ENCODE results near the gene CLDN20. TPM values are rescaled to one million over a fixed set of nuclear protein-coding genes. Genes with fewer than 3 reads are reported as not detected.

Gene CLDN20
- total and polyA plus RNA-seq, 3 donors from 2014 or later, result 0.26 TPM; not detected in 2

GRCh38 chr6:155219858-155220301 is 43.9 kb upstream of the CLDN20 start:
- Histone ChIP-seq H3K27me3 (no peaks in the 10 kb centered on the region), H3K4me3 (no peak overlapping the region), H3K36me3 (ENCODE audit: low read depth, missing control alignments) (no peaks in the 10 kb centered on the region), H3K27ac (no peak overlapping the region), H3K9me3 (no peaks in the 10 kb centered on the region), H3K4me1 (no peaks in the 10 kb centered on the region)
- no peak for DNase-seq
- no peak for TF ChIP-seq POLR2A (IDR thresholded peaks at IDR 0.05)
- no peak for TF ChIP-seq CTCF (IDR thresholded peaks at IDR 0.05)
- intact Hi-C loops (cut with DNase I; ENCODE audit: low total_unique reads), result no loop called here
- WGBS, 2 donors, result 88 to 94% methylated on average over 5 of the region's 5 CpGs

GRCh38 chr6:155221086-155221485 is 42.7 kb upstream of the CLDN20 start:
- Histone ChIP-seq H3K36me3 (ENCODE audit: low read depth, missing control alignments) (no peaks in the 10 kb centered on the region), H3K4me3 (no peak overlapping the region), H3K27me3 (no peaks in the 10 kb centered on the region), H3K9me3 (no peaks in the 10 kb centered on the region), H3K27ac (no peak overlapping the region), H3K4me1 (no peaks in the 10 kb centered on the region)
- WGBS, 2 donors, result 80 to 84% methylated on average over 4 of the region's 4 CpGs
- intact Hi-C loops (cut with DNase I; ENCODE audit: low total_unique reads), result no loop called here
- no peak for DNase-seq
- TF ChIP-seq CTCF (IDR thresholded peaks at IDR 0.05) (no peak), POLR2A (IDR thresholded peaks at IDR 0.05) (no peak)

DNA sequence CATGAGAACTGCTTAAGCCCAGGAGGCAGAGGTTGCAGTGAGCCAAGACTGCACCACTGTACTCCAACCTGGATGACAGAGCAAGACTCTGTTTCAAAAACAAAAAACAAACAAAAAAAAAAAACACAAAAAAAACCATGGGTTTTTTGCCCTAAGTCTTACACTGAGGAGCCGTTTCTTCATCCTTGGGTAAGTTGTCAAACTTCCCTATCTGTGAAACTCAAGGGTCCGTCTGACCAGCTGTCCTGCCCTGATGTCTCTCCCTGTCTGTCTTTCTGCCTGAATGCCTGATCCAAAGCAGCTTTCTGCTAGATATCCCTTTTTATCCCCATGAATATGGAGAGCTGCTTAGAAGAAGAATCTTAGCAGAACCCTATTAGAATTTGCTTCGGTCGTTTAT is 41.3 kb upstream of the CLDN20 start:
- Histone ChIP-seq H3K27ac (no peak overlapping the region), H3K4me1 (no peaks in the 10 kb centered on the region), H3K36me3 (ENCODE audit: low read depth, missing control alignments) (no peaks in the 10 kb centered on the region), H3K4me3 (no peak overlapping the region), H3K9me3 (no peaks in the 10 kb centered on the region), H3K27me3 (no peaks in the 10 kb centered on the region)
- DNase-seq, result no peak
- intact Hi-C loops (cut with DNase I; ENCODE audit: low total_unique reads), result no loop called here
- TF ChIP-seq CTCF (IDR thresholded peaks at IDR 0.05) (no peak), POLR2A (IDR thresholded peaks at IDR 0.05) (no peak)
- 88 to 93% methylated on average over 4 of the region's 4 CpGs for WGBS, 2 donors

DNA sequence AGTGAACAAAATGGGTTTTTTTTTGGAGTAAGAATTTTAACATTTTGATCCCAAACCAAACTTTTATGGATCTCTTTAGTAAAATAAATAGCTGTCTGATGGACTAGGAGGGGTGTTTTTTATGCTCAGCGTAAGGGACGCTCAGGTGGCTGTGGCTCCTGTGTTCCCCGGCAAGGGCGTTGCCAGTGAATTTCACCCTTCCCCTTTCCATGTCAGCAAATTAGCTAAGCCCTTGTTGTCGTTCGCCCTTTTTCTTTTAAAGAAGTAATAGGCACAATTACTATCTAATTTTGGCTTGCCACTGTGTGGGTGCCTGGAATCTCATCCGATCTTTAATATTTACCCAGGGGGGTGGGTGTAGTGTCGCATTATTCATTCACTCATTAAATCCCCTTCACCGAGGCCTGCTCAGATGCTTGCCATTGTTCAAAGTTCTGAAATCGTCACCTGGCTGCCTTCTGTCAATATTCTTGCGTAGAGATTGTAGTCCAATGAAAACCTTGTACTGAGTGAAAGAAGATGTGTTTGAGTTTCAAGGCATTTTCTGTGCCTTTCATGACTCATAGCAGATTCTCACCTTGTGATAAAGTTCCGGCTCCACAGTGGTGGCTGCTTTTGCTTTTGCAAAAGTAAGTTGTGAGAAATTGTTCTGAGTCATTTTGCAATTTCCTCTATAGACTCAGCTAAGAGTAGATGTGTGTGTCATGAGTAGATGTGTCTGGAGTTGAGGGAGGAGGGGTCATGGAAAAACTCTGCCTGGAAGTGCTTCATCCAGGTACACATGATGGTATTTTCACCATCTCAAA is 40.0 kb upstream of the CLDN20 start:
- Histone ChIP-seq H3K27me3 (no peaks in the 10 kb centered on the region), H3K27ac (no peak overlapping the region), H3K4me1 (no peaks in the 10 kb centered on the region), H3K4me3 (no peak overlapping the region), H3K9me3 (no peaks in the 10 kb centered on the region), H3K36me3 (ENCODE audit: low read depth, missing control alignments) (no peaks in the 10 kb centered on the region)
- DNase-seq, result no peak
- intact Hi-C loops (cut with DNase I; ENCODE audit: low total_unique reads), result no loop called here
- 83 to 87% methylated on average over 12 of the region's 12 CpGs for WGBS, 2 donors
- no peak for TF ChIP-seq CTCF (IDR thresholded peaks at IDR 0.05)
- TF ChIP-seq POLR2A (IDR thresholded peaks at IDR 0.05), result no peak

DNA sequence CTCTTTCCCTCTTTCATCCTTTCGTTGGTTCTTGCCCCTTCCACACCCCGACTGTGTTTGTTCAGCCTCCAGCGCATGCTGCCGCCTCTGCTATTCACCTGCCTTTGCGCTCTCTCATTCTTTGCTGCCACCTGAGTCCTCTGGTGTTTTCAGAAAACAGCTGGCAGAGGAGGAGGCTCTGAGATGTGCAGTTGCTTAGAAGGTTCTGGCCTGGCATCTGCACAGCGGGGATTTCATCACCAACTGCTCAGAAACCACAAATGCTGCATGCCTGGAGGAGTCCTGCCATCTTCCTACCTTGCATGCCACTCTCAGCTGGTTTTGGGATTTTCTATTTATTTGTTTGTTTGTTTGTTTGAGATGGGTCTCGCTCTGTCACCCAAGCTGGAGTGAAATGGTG is 39.2 kb upstream of the CLDN20 start:
- Histone ChIP-seq H3K4me3 (no peak overlapping the region), H3K36me3 (ENCODE audit: low read depth, missing control alignments) (no peaks in the 10 kb centered on the region), H3K27me3 (no peaks in the 10 kb centered on the region), H3K27ac (no peak overlapping the region), H3K9me3 (no peaks in the 10 kb centered on the region), H3K4me1 (no peaks in the 10 kb centered on the region)
- 91 to 92% methylated on average over 7 of the region's 7 CpGs for WGBS, 2 donors
- no peak for DNase-seq
- intact Hi-C loops (cut with DNase I; ENCODE audit: low total_unique reads), result no loop called here
- TF ChIP-seq POLR2A (IDR thresholded peaks at IDR 0.05), result no peak
- no peak for TF ChIP-seq CTCF (IDR thresholded peaks at IDR 0.05)

Measured in testis (tissue), 3 donors.